H1 (cell line): Measurements from ENCODE around the gene FGF6. TPM values are rescaled to one million over a fixed set of nuclear protein-coding genes. Genes with fewer than 3 reads are reported as not detected.

ENCODE experiments used
- CTCF ChIA-PET: fragments of 300-600 bp; sonication (Branson Sonifier 250); formaldehyde crosslinking; loops from one replicate; lab custom pipeline; 2021; ENCODE audit not compliant: partially characterized antibody; lab: Charles Lee
- POLR2A ChIA-PET: fragments of 300-600 bp; sonication (Branson Sonifier 250); formaldehyde crosslinking; loops from one replicate; lab custom pipeline; 2021; ENCODE audit warnings: inconsistent platforms; ENCODE audit not compliant: partially characterized antibody; lab: Charles Lee
- DNase-seq, 2 experiments: peaks; one replicate each; pipeline versions ENCODE4 v3.0.0 to v3.0.0-alpha.2; 2010 to 2022; ENCODE audit warnings: low spot score in 2 of 2, low read depth in 1 of 2, mixed read lengths in 1 of 2
- FAIRE-seq: peaks from 2 replicates; lab custom pipeline; 2011; peaks lifted over from hg19 to GRCh38; lab: Jason Lieb, UNC
- H2AFZ ChIP-seq: 2 replicates; pipeline ENCODE4 v1.8.1; 2012; ENCODE audit warnings: low read length, inconsistent platforms
- H2AK5ac ChIP-seq: 2 replicates; pipeline ENCODE4 v1.6.1; 2013; ENCODE audit warnings: low read depth, low read length
- H2BK120ac ChIP-seq: replicated peaks from 2 replicates; pipeline ENCODE3; 2013; ENCODE audit warnings: low read depth, low read length, inconsistent platforms
- H2BK12ac ChIP-seq: 2 replicates; pipeline ENCODE4 v1.6.1; 2013; ENCODE audit warnings: low read depth, low read length
- H2BK15ac ChIP-seq: 2 replicates; pipeline ENCODE4 v1.6.1; 2013; ENCODE audit warnings: low read length
- H2BK20ac ChIP-seq: 2 replicates; pipeline ENCODE4 v1.6.1; 2013; ENCODE audit warnings: low read length
- H2BK5ac ChIP-seq: 2 replicates; pipeline ENCODE4 v1.6.1; 2013; ENCODE audit warnings: low read depth, low read length
- H3K14ac ChIP-seq: 2 replicates; pipeline ENCODE4 v1.6.1; 2013; ENCODE audit warnings: inconsistent platforms; ENCODE audit not compliant: insufficient read length
- H3K18ac ChIP-seq: 2 replicates; pipeline ENCODE4 v1.6.1; 2013; ENCODE audit warnings: low read length; ENCODE audit errors: extremely low read depth
- H3K23ac ChIP-seq: 2 replicates; pipeline ENCODE4 v1.6.1; 2013; ENCODE audit warnings: inconsistent platforms; ENCODE audit not compliant: insufficient read length
- H3K23me2 ChIP-seq: 2 replicates; pipeline ENCODE4 v1.6.1; 2013; ENCODE audit warnings: low read depth, low read length
- H3K27ac ChIP-seq: 2 replicates; pipeline ENCODE4 v1.6.1; 2011; ENCODE audit warnings: low read depth, low read length, inconsistent platforms
- H3K27me3 ChIP-seq, 4 experiments: replicated peaks in 1 of 4; 1 replicate in 1 of 4; 2 replicates in 3 of 4; pipeline versions ENCODE4 v1.6.1 to v1.8.1; 2011 to 2013; ENCODE audit warnings: low read length in 3 of 4, mild to moderate bottlenecking in 3 of 4, inconsistent platforms in 2 of 4, mixed read lengths in 2 of 4, moderate library complexity in 1 of 4; ENCODE audit not compliant: control insufficient read depth in 3 of 4, insufficient read depth in 3 of 4; ENCODE audit errors: extremely low read depth in 1 of 4
- H3K36me3 ChIP-seq, 4 experiments: 2 replicates each; pipeline versions ENCODE4 v1.6.1 to v1.8.1; 2011 to 2013; ENCODE audit warnings: mild to moderate bottlenecking in 4 of 4, low read length in 3 of 4, moderate library complexity in 2 of 4, control low read depth in 1 of 4, inconsistent platforms in 1 of 4; ENCODE audit not compliant: insufficient read depth in 4 of 4, control insufficient read depth in 2 of 4
- H3K4ac ChIP-seq: replicated peaks from 2 replicates; pipeline ENCODE3; 2013; ENCODE audit warnings: low read length, low read depth, mixed read lengths, inconsistent platforms; ENCODE audit not compliant: insufficient read length
- H3K4me1 ChIP-seq, 4 experiments: replicated peaks in 1 of 4; 1 replicate in 1 of 4; 2 replicates in 3 of 4; pipeline versions ENCODE4 v1.6.1 to v1.8.1; 2011 to 2013; ENCODE audit warnings: low read length in 3 of 4, inconsistent platforms in 2 of 4, mixed read lengths in 1 of 4; ENCODE audit not compliant: insufficient read depth in 4 of 4, control insufficient read depth in 3 of 4
- H3K4me2 ChIP-seq, 2 experiments: 2 replicates each; pipeline versions ENCODE4 v1.6.1 to v1.8.1; 2011 to 2013; ENCODE audit warnings: low read depth in 2 of 2, low read length in 2 of 2, control low read depth in 1 of 2, inconsistent platforms in 1 of 2, mild to moderate bottlenecking in 1 of 2; ENCODE audit not compliant: insufficient read depth in 1 of 2
- H3K4me3 ChIP-seq, 4 experiments: fragments of 200-600, 300-600 bp in 1 of 4; sonication (generic), shearing (Covaris generic), sonication (Bioruptor Twin) in 1 of 4; 2 replicates each; pipeline versions ENCODE4 v1.5.1 to v1.8.1; 2011 to 2016; ENCODE audit warnings: low read length in 4 of 4, low read depth in 3 of 4, control low read depth in 2 of 4, inconsistent platforms in 2 of 4, mild to moderate bottlenecking in 2 of 4, mixed read lengths in 1 of 4, moderate library complexity in 1 of 4; ENCODE audit not compliant: insufficient read depth in 2 of 4; ENCODE audit errors: extremely low read depth in 1 of 4
- H3K56ac ChIP-seq: replicated peaks from 2 replicates; pipeline ENCODE3; 2013; ENCODE audit warnings: low read depth, mild to moderate bottlenecking, mixed read lengths, low read length, inconsistent platforms; ENCODE audit not compliant: insufficient read length
- H3K79me1 ChIP-seq: 2 replicates; pipeline ENCODE4 v1.6.1; 2013; ENCODE audit warnings: low read depth, low read length, control low read depth
- H3K79me2 ChIP-seq, 2 experiments: 2 replicates each; pipeline versions ENCODE4 v1.6.1 to v1.8.1; 2012 to 2013; ENCODE audit warnings: low read length in 2 of 2, mild to moderate bottlenecking in 2 of 2, inconsistent platforms in 1 of 2; ENCODE audit not compliant: insufficient read depth in 2 of 2, control insufficient read depth in 1 of 2
- H3K9ac ChIP-seq, 4 experiments: replicated peaks in 1 of 4; 1 replicate in 1 of 4; 2 replicates in 3 of 4; pipeline versions ENCODE4 v1.6.1 to v1.8.1; 2011 to 2013; ENCODE audit warnings: low read depth in 3 of 4, low read length in 3 of 4, control low read depth in 2 of 4, mild to moderate bottlenecking in 2 of 4, moderate library complexity in 2 of 4, inconsistent platforms in 1 of 4; ENCODE audit errors: extremely low read depth in 1 of 4
- H3K9me3 ChIP-seq, 2 experiments: 2 replicates each; pipeline versions ENCODE4 v1.6.1 to v1.8.1; 2012 to 2013; ENCODE audit warnings: mild to moderate bottlenecking in 2 of 2, moderate library complexity in 2 of 2, control low read depth in 1 of 2, inconsistent platforms in 1 of 2, low read depth in 1 of 2, low read length in 1 of 2, mixed read lengths in 1 of 2; ENCODE audit not compliant: insufficient read depth in 2 of 2
- H4K20me1 ChIP-seq, 2 experiments: replicated peaks in 1 of 2; 2 replicates each; pipeline versions ENCODE3 to v1.8.1; 2011 to 2013; ENCODE audit warnings: inconsistent platforms in 2 of 2, low read length in 2 of 2, mild to moderate bottlenecking in 1 of 2; ENCODE audit not compliant: insufficient read depth in 2 of 2, control insufficient read depth in 1 of 2
- H4K5ac ChIP-seq: 2 replicates; pipeline ENCODE4 v1.6.1; 2013; ENCODE audit warnings: low read length, low read depth, mixed read lengths, inconsistent platforms; ENCODE audit not compliant: insufficient read length
- H4K8ac ChIP-seq: 2 replicates; pipeline ENCODE4 v1.8.0; 2013; ENCODE audit warnings: mild to moderate bottlenecking, moderate library complexity, low read length, inconsistent platforms; ENCODE audit not compliant: insufficient read depth; ENCODE audit errors: extremely low read depth
- H4K91ac ChIP-seq: replicated peaks from 2 replicates; pipeline ENCODE3; 2013; ENCODE audit warnings: low read length, mixed read lengths, inconsistent platforms; ENCODE audit not compliant: insufficient read length
- CBX8 ChIP-seq: fragments of 300-800, 300-1000 bp; sonication (generic); IDR thresholded peaks from 2 replicates; pipeline ENCODE4 v1.7.1; 2016; ENCODE audit warnings: low read depth, low read length, borderline replicate concordance
- KDM4A ChIP-seq: IDR thresholded peaks from one replicate; pipeline ENCODE4 v1.7.1; 2012; ENCODE audit warnings: low read depth, mild to moderate bottlenecking, moderate library complexity, low read length, inconsistent platforms; ENCODE audit not compliant: severe bottlenecking
- POLR2A ChIP-seq, 2 experiments: IDR thresholded peaks; 1 replicate in 1 of 2; 2 replicates in 1 of 2; pipeline ENCODE4 v1.6.1; 2011; ENCODE audit warnings: low read depth in 2 of 2, low read length in 2 of 2, mild to moderate bottlenecking in 2 of 2; ENCODE audit errors: control extremely low read depth in 1 of 2
- POLR2AphosphoS5 ChIP-seq: IDR thresholded peaks from 2 replicates; pipeline ENCODE4 v1.6.1; 2011; ENCODE audit warnings: low read depth, low read length
- POU5F1 ChIP-seq: IDR thresholded peaks from 2 replicates; pipeline ENCODE4 v1.6.1; 2011; ENCODE audit warnings: low read depth, mild to moderate bottlenecking, low read length, moderate library complexity
- WGBS, 2 experiments: shearing (Covaris generic) in 1 of 2; methylation state at CpG; one replicate each; pipeline versions ENCODE4 v1.1.6 to v1.1.7; 2013 to 2015; ENCODE audit warnings: low lambda C conversion rate in 2 of 2, mixed read lengths in 2 of 2, inconsistent platforms in 1 of 2, low coverage in 1 of 2, missing lambda C conversion rate in 1 of 2; ENCODE audit not compliant: insufficient replicate concordance in 2 of 2, insufficient coverage in 1 of 2, insufficient read length in 1 of 2; ENCODE audit errors: extremely low coverage in 1 of 2, missing lambda C conversion rate in 1 of 2; 5-methylcytosine and 5-hydroxymethylcytosine counted together
- polyA plus RNA-seq, 7 experiments: library from polyadenylated mRNA; depleted of rRNA in 3 of 7; stranded (reverse) in 5 of 7; unstranded in 2 of 7; fragments of >200 nt in 5 of 7; fragments of 200-250 nt in 2 of 7; gene quantifications; 1 replicate in 5 of 7; 2 replicates in 1 of 7; 4 replicates in 1 of 7; pipeline versions ENCODE4 v1.2.1 to v1.2.3, GENCODE V29; 2011 to 2013; ENCODE audit warnings: missing spikeins in 2 of 7, mixed read lengths in 2 of 7
- total RNA-seq: library from RNA; stranded (reverse); fragmentation: NEBNext Ultra II Directional; extraction: Animal tissue kit (Norgen Biotek cat#: 25700); gene quantifications from 2 replicates; pipeline ENCODE4 v1.2.1, GENCODE V29; 2021

The FGF6 gene
- total and polyA plus RNA-seq, 2 of the 8 experiments (the other 6 are each of a cell fraction or from before 2014, with no cell fraction given) = not detected

- FAIRE-seq (no peak), DNase-seq (no peak)
- no peak overlapping the region for H3K56ac ChIP-seq
- no peak overlapping the region for H3K9ac ChIP-seq
- no peak overlapping the region for H2BK15ac ChIP-seq
- no peak overlapping the region for H3K4me2 ChIP-seq
- H3K23ac ChIP-seq = no peak overlapping the region
- no peak overlapping the region for H2BK120ac ChIP-seq
- peaks cover 0 to 2% (median 0%) of the 10 kb centered on the region in 4 experiments; a peak in 1 of 8 replicates for H3K36me3 ChIP-seq
- H3K4me3 ChIP-seq = no peak overlapping the region
- H3K4ac ChIP-seq = no peak overlapping the region
- no peaks in the 10 kb centered on the region for H3K79me2 ChIP-seq
- no peak overlapping the region for H4K8ac ChIP-seq
- no peaks in the 10 kb centered on the region for H3K79me1 ChIP-seq
- H3K14ac ChIP-seq = no peak overlapping the region
- H3K27me3 ChIP-seq = no peaks in the 10 kb centered on the region
- H4K91ac ChIP-seq = no peak overlapping the region
- TF ChIP-seq CBX8 = no peak
- no peak for TF ChIP-seq POLR2AphosphoS5
- TF ChIP-seq POLR2A (IDR thresholded peaks at IDR 0.05; ENCODE audit: control extremely low read depth in 1 of 2, low read depth in 2 of 2, low read length in 2 of 2) = no peak
- no peak for TF ChIP-seq POU5F1
- TF ChIP-seq KDM4A = no peak
- no peak overlapping the region for H3K18ac ChIP-seq
- ChIA-PET POLR2A (no interaction called here), CTCF (no interaction called here)
- no peak overlapping the region for H2AK5ac ChIP-seq
- 72% methylated on average over 3 of the region's 3 CpGs; no CpG with 5 or more reads in 1 of the 2 experiments for WGBS, 2 experiments
- H3K23me2 ChIP-seq = no peaks in the 10 kb centered on the region
- H2BK12ac ChIP-seq = no peak overlapping the region
- no peak overlapping the region for H2BK20ac ChIP-seq
- no peaks in the 10 kb centered on the region for H4K20me1 ChIP-seq
- no peak overlapping the region for H4K5ac ChIP-seq
- H3K4me1 ChIP-seq = no peaks in the 10 kb centered on the region; a peak in 1 of 7 replicates
- H2AFZ ChIP-seq = no peak overlapping the region
- H3K9me3 ChIP-seq = peaks cover 4% of the 10 kb centered on the region in 2 experiments; a peak in 3 of 4 replicates
- H3K27ac ChIP-seq = no peak overlapping the region
- no peak overlapping the region for H2BK5ac ChIP-seq
Observed at GRCh38 chr12:4478933-4479332, 33.3 kb upstream of the FGF6 start.
